Colonic mucosa (tissue), 4 donors: ENCODE measurements around the gene HOMER2. TPM values are rescaled to one million over a fixed set of nuclear protein-coding genes. Genes with fewer than 3 reads are reported as not detected.

Experiments
- DNase-seq: peaks from one replicate; pipeline ENCODE4 v3.0.0-alpha.2; 2020
- H3K27ac ChIP-seq: fragments of 200-600 bp; one replicate; pipeline ENCODE4 v1.8.0; 2021
- H3K27me3 ChIP-seq: fragments of 200-600 bp; one replicate; pipeline ENCODE4 v1.8.0; 2021
- H3K36me3 ChIP-seq: fragments of 200-600 bp; one replicate; pipeline ENCODE4 v1.8.0; 2021
- H3K4me1 ChIP-seq: fragments of 200-600 bp; one replicate; pipeline ENCODE4 v1.8.0; 2021; ENCODE audit warnings: mild to moderate bottlenecking
- H3K4me3 ChIP-seq: fragments of 200-600 bp; one replicate; pipeline ENCODE4 v1.8.0; 2021
- H3K9ac ChIP-seq, 2 donors: one replicate each; pipeline ENCODE4 v1.7.0; 2013; ENCODE audit warnings: control low read depth in 2 of 2, low read depth in 2 of 2, low read length in 2 of 2
- H3K9me3 ChIP-seq: fragments of 200-600 bp; one replicate; pipeline ENCODE4 v1.8.0; 2021
- intact Hi-C: fragments of 100-400 bp; cut with DNase I; formaldehyde crosslinking; loops from one replicate; pipeline ENCODE4 v1.14.1; 2022
- total RNA-seq, 2 donors: library from RNA; stranded (reverse); fragmentation: NEBNext Ultra II Directional in 1 of 2; extraction: Animal tissue kit (Norgen Biotek cat#: 25700) in 1 of 2; gene quantifications; one replicate each; pipeline ENCODE4 v1.2.1, GENCODE V29; 2021
- TF ChIP-seq, protein P1 (sequence below): fragments of 200-600 bp; IDR thresholded peaks from one replicate; pipeline ENCODE4 v1.8.0; 2022; ENCODE audit warnings: antibody characterized with exemption, mild to moderate bottlenecking
- donor health status: healthy.
- donor health status: DM: no; HTN: no; CAD: no.
- donor health status: DM: no; HTN: no; CAD: no.

Gene HOMER2
- total RNA-seq, 2 donors from 2014 or later: 2.4 to 3.1 TPM

DNA sequence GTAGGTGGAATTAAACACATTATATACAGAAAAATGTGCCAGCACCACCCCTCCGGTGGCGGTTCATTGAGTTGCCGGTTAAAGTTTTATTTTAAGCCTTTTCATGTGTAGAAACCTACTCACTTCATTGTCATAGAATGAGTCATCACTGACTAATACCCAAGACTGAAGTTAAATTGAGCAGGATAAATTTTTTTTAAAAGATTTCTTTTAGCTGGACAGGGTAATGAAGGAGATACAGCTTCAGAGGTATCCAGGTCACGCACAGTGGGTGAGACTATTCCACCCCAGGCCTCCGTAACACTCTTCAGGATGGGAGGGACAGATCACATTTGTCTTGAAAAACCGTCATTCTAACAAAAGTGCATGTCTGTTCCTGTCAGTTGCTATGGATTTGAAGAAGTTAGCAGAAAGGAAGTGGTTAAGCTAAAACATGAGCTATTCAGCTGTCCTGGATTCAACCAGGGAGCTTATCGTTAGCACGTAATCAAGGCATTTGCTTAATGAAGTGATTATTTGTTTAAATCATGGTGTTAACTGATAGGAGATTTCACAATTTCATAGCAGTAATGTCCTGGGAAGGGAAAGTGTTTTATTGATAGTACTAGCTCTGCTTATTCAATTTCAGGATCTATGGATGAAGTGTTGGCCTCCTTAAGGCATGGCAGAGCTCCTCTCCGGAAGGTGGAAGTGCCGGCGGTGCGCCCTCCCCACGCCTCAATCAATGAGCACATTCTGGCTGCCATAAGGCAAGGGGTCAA, 119.7 kb downstream of the HOMER2 start:
- no peak overlapping the region for H3K9ac ChIP-seq
- TF ChIP-seq, protein P1, sequence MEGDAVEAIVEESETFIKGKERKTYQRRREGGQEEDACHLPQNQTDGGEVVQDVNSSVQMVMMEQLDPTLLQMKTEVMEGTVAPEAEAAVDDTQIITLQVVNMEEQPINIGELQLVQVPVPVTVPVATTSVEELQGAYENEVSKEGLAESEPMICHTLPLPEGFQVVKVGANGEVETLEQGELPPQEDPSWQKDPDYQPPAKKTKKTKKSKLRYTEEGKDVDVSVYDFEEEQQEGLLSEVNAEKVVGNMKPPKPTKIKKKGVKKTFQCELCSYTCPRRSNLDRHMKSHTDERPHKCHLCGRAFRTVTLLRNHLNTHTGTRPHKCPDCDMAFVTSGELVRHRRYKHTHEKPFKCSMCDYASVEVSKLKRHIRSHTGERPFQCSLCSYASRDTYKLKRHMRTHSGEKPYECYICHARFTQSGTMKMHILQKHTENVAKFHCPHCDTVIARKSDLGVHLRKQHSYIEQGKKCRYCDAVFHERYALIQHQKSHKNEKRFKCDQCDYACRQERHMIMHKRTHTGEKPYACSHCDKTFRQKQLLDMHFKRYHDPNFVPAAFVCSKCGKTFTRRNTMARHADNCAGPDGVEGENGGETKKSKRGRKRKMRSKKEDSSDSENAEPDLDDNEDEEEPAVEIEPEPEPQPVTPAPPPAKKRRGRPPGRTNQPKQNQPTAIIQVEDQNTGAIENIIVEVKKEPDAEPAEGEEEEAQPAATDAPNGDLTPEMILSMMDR: no peak
- intact Hi-C loops: no loop called here
- peaks cover 24% of the 10 kb centered on the region for H3K36me3 ChIP-seq
- H3K27me3 ChIP-seq: no peaks in the 10 kb centered on the region
- H3K9me3 ChIP-seq: no peaks in the 10 kb centered on the region
- no peak for DNase-seq
- no peak overlapping the region for H3K4me3 ChIP-seq
- H3K27ac ChIP-seq: no peak overlapping the region
- no peaks in the 10 kb centered on the region for H3K4me1 ChIP-seq

DNA sequence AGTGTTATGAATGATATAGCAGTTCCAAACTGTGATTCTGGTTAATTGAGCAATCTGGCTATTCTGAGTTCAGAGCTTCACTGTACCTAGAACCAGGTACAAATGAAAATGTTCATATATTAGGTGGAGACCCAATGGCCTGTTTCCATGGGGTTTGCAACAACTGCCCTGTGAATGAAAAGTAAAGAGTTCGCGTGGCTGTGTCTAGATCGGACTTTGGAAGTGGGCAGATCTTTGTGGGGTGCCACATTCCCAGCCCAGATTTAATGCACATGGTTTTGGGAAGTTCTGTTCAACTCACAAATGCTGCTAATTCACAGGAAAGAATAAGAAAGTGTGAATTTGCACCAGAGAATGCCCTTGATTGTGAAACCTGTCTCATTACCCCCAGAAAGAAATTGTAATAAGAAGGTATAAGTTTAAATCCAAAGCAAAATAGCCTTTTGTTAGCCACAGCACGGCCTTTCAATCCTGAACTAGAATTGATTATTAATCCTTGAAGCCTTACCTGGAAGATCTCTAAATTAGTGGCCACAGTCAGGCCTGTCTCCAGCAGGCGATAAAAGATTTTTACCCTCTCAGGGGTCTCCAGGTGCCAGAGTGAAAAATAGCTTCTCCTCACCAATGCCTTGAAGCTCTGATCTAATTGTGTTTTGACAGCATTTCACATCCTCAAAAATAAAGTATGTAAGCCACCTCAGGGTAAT, 120.5 kb downstream of the HOMER2 start:
- no peaks in the 10 kb centered on the region for H3K27me3 ChIP-seq
- no peak overlapping the region for H3K27ac ChIP-seq
- no peaks in the 10 kb centered on the region for H3K4me1 ChIP-seq
- TF ChIP-seq, protein P1: no peak
- DNase-seq: no peak
- no peak overlapping the region for H3K4me3 ChIP-seq
- H3K9ac ChIP-seq: no peak overlapping the region
- intact Hi-C loops: no loop called here
- H3K9me3 ChIP-seq: no peaks in the 10 kb centered on the region
- H3K36me3 ChIP-seq: peaks cover 24% of the 10 kb centered on the region

DNA sequence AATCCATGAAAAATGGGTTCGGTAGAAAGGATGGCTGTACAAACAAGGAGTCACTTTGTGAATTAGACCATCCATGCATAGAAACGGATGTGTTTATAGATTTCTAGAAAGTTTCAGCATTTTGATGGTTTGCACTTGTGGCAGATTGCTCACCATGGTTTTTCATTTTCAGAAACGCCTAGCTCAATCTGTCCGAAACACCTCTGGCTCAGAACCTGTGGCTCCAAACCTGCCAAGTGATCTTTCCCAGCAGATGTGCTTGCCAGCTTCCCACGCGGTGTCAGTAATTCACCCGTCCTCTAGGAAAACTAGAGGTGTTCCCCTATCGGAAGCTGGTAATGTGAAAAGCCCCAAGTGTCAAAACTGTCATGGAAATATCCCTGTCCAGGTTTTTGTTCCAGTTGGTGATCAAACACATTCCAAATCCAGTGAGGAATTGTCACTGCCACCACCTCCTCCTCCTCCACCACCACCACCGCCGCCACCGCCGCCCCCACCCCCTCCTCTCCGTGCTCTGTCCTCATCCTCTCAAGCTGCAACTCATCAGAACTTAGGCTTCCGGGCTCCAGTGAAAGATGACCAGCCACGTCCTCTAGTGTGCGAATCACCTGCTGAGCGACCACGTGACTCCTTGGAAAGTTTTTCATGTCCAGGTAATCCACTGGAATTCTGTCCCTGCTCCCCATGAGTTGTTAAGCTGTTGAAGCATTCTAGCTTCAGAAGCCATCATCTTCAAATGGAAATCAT, 121.9 kb downstream of the HOMER2 start:
- no peaks in the 10 kb centered on the region for H3K27me3 ChIP-seq
- H3K9ac ChIP-seq: no peak overlapping the region
- peaks cover 13% of the 10 kb centered on the region for H3K36me3 ChIP-seq
- no peaks in the 10 kb centered on the region for H3K9me3 ChIP-seq
- TF ChIP-seq, protein P1: no peak
- no peaks in the 10 kb centered on the region for H3K4me1 ChIP-seq
- no peak for DNase-seq
- H3K4me3 ChIP-seq: no peak overlapping the region
- intact Hi-C loops: no loop called here
- H3K27ac ChIP-seq: no peak overlapping the region

DNA sequence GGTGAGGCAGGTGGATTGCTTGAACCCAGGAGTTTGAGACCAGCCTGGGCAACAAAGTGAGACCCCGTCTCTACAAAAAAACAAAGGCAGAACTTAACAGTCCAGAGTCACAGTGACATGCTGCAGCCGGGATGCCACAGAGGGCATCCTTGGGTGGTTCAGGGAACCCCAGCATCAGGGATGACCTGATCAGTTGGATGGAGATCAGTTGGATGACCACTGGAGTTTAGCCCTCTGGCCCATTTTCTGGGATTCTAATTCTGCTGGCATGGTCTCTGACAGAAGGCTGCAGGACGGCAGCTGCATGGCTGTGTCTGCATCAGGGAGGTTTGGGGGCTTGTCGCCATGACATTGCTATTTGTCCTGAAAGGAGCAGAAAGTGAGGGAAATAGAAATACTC, 123.3 kb downstream of the HOMER2 start:
- Histone ChIP-seq H3K27ac (no peak overlapping the region), H3K36me3 (peaks cover 10% of the 10 kb centered on the region), H3K4me1 (no peaks in the 10 kb centered on the region), H3K9ac (no peak overlapping the region), H3K9me3 (no peaks in the 10 kb centered on the region), H3K27me3 (no peaks in the 10 kb centered on the region), H3K4me3 (no peak overlapping the region)
- intact Hi-C loops: no loop called here
- TF ChIP-seq, protein P1: no peak
- DNase-seq: no peak

DNA sequence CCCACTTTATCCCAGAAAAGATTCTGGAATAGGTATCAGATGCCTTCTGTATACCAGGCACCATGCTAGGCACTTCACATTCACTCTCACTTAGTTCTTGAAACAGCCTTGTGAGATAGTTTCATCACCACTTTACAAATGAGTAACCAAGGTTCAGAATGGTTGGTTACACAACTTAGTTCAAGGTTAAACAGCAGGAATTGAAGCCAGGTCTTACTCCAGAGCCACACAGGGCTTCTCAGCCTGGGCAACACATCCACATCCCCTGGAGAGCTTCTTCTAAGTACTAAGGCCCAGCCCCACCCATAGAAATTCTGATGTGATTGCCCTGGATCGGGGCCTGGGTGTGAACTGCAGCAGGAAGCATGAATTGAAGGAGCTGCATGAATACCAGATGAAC, 124.4 kb downstream of the HOMER2 start:
- Histone ChIP-seq H3K4me3 (no peak overlapping the region), H3K27me3 (no peaks in the 10 kb centered on the region), H3K4me1 (no peaks in the 10 kb centered on the region), H3K27ac (no peak overlapping the region), H3K9ac (no peak overlapping the region), H3K9me3 (no peaks in the 10 kb centered on the region), H3K36me3 (peaks cover 14% of the 10 kb centered on the region)
- intact Hi-C loops: no loop called here
- DNase-seq: no peak
- TF ChIP-seq, protein P1: no peak
